Sigmoid colon (tissue), 3 donors: ENCODE data around the gene KLHL30.

ENCODE experiments used
- CTCF ChIP-seq, 4 experiments: fragments of 450-650 bp in 3 of 4; fragments of 200-600 bp in 1 of 4; IDR thresholded peaks; one replicate each; pipeline ENCODE4 v1.5.1; 2016 to 2019; ENCODE audit warnings: antibody characterized with exemption in 4 of 4, mild to moderate bottlenecking in 3 of 4, moderate library complexity in 2 of 4
- POLR2A ChIP-seq, 2 donors: fragments of 450-650 bp; IDR thresholded peaks; one replicate each; pipeline ENCODE4 v1.6.1; 2016; ENCODE audit warnings: antibody characterized with exemption in 2 of 2, mild to moderate bottlenecking in 2 of 2, moderate library complexity in 2 of 2

- TF ChIP-seq CTCF (IDR thresholded peaks at IDR 0.05) (no peak), POLR2A (IDR thresholded peaks at IDR 0.05) (no peak)
Measured at GRCh38 chr2:238171575-238172187, 33.2 kb downstream of the KLHL30 start.
